Measurements from ENCODE around the gene KLHL26. TPM values are rescaled to one million over a fixed set of nuclear protein-coding genes. Genes with fewer than 3 reads are reported as not detected.

Gene KLHL26
- polyA plus RNA-seq, 1 donor from 2014 or later: 4.7 TPM

GRCh38 chr19:18634612-18635297 lies 2.1 kb upstream of the KLHL26 start:
- no peaks in the 10 kb centered on the region for H3K9me3 ChIP-seq (ENCODE audit: low read length)
- H4K20me1 ChIP-seq (ENCODE audit: insufficient read depth): no peaks in the 10 kb centered on the region
- H3K27ac ChIP-seq (ENCODE audit: low read length): no peak overlapping the region
- H3K4me2 ChIP-seq (ENCODE audit: low read length): no peak overlapping the region
- H3K27me3 ChIP-seq (ENCODE audit: insufficient read depth, low read depth, low read length): no peaks in the 10 kb centered on the region
- H3K36me3 ChIP-seq (ENCODE audit: insufficient read depth, low read length): no peaks in the 10 kb centered on the region
- TF ChIP-seq POLR2AphosphoS5 (IDR thresholded peaks at IDR 0.05): no peak
- TF ChIP-seq TAF1 (IDR thresholded peaks at IDR 0.05; ENCODE audit: low read depth): no peak
- TF ChIP-seq RAD21 (conservative IDR thresholded peaks at IDR 0.05): no peak
- TF ChIP-seq MXI1 (conservative IDR thresholded peaks at IDR 0.05; ENCODE audit: poor library complexity, severe bottlenecking): no peak
- no peak for TF ChIP-seq EP300 (conservative IDR thresholded peaks at IDR 0.05; ENCODE audit: poor library complexity, severe bottlenecking)
- H3K4me3 ChIP-seq (ENCODE audit: low read length): no peak overlapping the region
- H3K9ac ChIP-seq (ENCODE audit: low read length): no peak overlapping the region
- no peaks in the 10 kb centered on the region for H3K9me2 ChIP-seq (ENCODE audit: insufficient read depth, low read length)
- no peaks in the 10 kb centered on the region for H3F3A ChIP-seq (ENCODE audit: insufficient read depth, low read length, poor library complexity, severe bottlenecking)
- H3K79me2 ChIP-seq (replicated peaks; ENCODE audit: insufficient read depth, low read length): no peaks in the 10 kb centered on the region
- no peak overlapping the region for H2AFZ ChIP-seq (ENCODE audit: low read depth, low read length)

- H3K9me3 ChIP-seq (ENCODE audit: low read length): no peaks in the 10 kb centered on the region
- H4K20me1 ChIP-seq (ENCODE audit: insufficient read depth): no peaks in the 10 kb centered on the region
- peak overlapping the region; percentile 90 for H3K4me3 ChIP-seq (ENCODE audit: low read length)
- H2AFZ ChIP-seq (ENCODE audit: low read depth, low read length): no peak overlapping the region
- H3K27ac ChIP-seq (ENCODE audit: low read length): no peak overlapping the region
- no peaks in the 10 kb centered on the region for H3K79me2 ChIP-seq (replicated peaks; ENCODE audit: insufficient read depth, low read length)
- H3K27me3 ChIP-seq (ENCODE audit: insufficient read depth, low read depth, low read length): no peaks in the 10 kb centered on the region
- no peaks in the 10 kb centered on the region for H3K36me3 ChIP-seq (ENCODE audit: insufficient read depth, low read length)
- TF ChIP-seq TAF1 (IDR thresholded peaks at IDR 0.05; ENCODE audit: low read depth) (no peak), POLR2AphosphoS5 (IDR thresholded peaks at IDR 0.05) (no peak), EP300 (conservative IDR thresholded peaks at IDR 0.05; ENCODE audit: poor library complexity, severe bottlenecking) (no peak), CTCF (IDR thresholded peaks at IDR 0.05; ENCODE audit: poor library complexity, severe bottlenecking) (no peak), EZH2 (IDR thresholded peaks at IDR 0.05; ENCODE audit: borderline replicate concordance, insufficient read depth, low read length, poor library complexity, severe bottlenecking) (no peak), MXI1 (conservative IDR thresholded peaks at IDR 0.05; ENCODE audit: poor library complexity, severe bottlenecking) (no peak), REST (IDR thresholded peaks at IDR 0.05; ENCODE audit: borderline replicate concordance) (no peak), SMC3 (conservative IDR thresholded peaks at IDR 0.05; ENCODE audit: poor library complexity) (no peak), RAD21 (conservative IDR thresholded peaks at IDR 0.05) (no peak)
- H3F3A ChIP-seq (ENCODE audit: insufficient read depth, low read length, poor library complexity, severe bottlenecking): no peaks in the 10 kb centered on the region
- H3K9me2 ChIP-seq (ENCODE audit: insufficient read depth, low read length): no peaks in the 10 kb centered on the region
- H3K4me2 ChIP-seq (ENCODE audit: low read length): no peak overlapping the region
- peak overlapping the region; percentile 0 for H3K9ac ChIP-seq (ENCODE audit: low read length)
Observed at GRCh38 chr19:18635831-18636182, 1.0 kb upstream of the KLHL26 start.

Data from neural cell (in vitro differentiated cells).